ENCODE data around the gene FAM47E. TPM values are rescaled to one million over a fixed set of nuclear protein-coding genes. Genes with fewer than 3 reads are reported as not detected.

The FAM47E gene
- total and polyA plus RNA-seq, 2 of the 13 experiments (the other 11 are each of a cell fraction or from before 2014, with no cell fraction given): 0.33 to 0.66 TPM

DNA sequence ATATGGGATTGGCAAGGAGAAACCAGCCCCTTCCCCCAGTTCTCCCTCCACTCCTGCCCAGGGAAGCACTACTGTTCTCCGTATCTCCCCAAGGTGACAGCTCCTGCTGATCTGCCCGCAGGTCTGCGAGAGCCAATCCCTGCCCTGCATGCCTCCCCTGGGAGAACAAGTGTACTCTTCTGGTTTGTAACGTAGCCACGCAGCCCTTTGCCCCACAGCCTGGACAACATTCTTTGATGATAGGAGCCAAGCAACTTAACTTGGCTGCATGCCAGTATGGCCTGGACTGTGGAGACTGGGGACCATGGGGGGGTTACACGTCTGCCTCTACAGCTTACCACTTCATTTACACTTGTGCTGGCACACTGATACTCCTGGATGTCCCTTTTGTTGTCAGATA, 57.0 kb downstream of the FAM47E start (continued):
- TF ChIP-seq ARID4A (CRISPR knock-in tag; IDR thresholded peaks at IDR 0.05; ENCODE audit: borderline replicate concordance) (peak; percentile 55; the same call in 1 of the 2 replicates), JDP2 (CRISPR knock-in tag; IDR thresholded peaks at IDR 0.05; ENCODE audit: borderline replicate concordance) (no peak), TBX2 (CRISPR knock-in tag; IDR thresholded peaks at IDR 0.05; ENCODE audit: borderline replicate concordance) (no peak; the same call in 1 of the 2 replicates), TEAD3 (CRISPR knock-in tag; optimal IDR thresholded peaks at IDR 0.05; ENCODE audit: borderline replicate concordance) (peak; percentile 87), HNF1B (CRISPR knock-in tag; IDR thresholded peaks at IDR 0.05) (peak; percentile 66), MED13 (CRISPR knock-in tag; IDR thresholded peaks at IDR 0.05) (no peak), NFYC (CRISPR knock-in tag; IDR thresholded peaks at IDR 0.05) (no peak; the same call in 1 of the 2 replicates), GMEB1 (CRISPR knock-in tag; IDR thresholded peaks at IDR 0.05; ENCODE audit: borderline replicate concordance) (peak; percentile 48; the same call in 1 of the 2 replicates), ZNF737 (CRISPR knock-in tag; IDR thresholded peaks at IDR 0.05; ENCODE audit: borderline replicate concordance) (no peak), BCL6 (CRISPR knock-in tag; IDR thresholded peaks at IDR 0.05) (0 out of 2 replicates have a peak, but pooled peaks have one; percentile 32), THAP11 (CRISPR knock-in tag; IDR thresholded peaks at IDR 0.05) (0 out of 2 replicates have a peak, but pooled peaks have one; percentile 41), PRDM10 (CRISPR knock-in tag; IDR thresholded peaks at IDR 0.05; ENCODE audit: low read depth) (peak; percentile 83), ZNF430 (CRISPR knock-in tag; IDR thresholded peaks at IDR 0.05) (peak; percentile 64; the same call in 1 of the 2 replicates)
- TF ChIP-seq, protein P1, sequence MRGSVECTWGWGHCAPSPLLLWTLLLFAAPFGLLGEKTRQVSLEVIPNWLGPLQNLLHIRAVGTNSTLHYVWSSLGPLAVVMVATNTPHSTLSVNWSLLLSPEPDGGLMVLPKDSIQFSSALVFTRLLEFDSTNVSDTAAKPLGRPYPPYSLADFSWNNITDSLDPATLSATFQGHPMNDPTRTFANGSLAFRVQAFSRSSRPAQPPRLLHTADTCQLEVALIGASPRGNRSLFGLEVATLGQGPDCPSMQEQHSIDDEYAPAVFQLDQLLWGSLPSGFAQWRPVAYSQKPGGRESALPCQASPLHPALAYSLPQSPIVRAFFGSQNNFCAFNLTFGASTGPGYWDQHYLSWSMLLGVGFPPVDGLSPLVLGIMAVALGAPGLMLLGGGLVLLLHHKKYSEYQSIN (CRISPR knock-in tag; IDR thresholded peaks at IDR 0.05; ENCODE audit: borderline replicate concordance): no peak
- TF ChIP-seq, protein P2, sequence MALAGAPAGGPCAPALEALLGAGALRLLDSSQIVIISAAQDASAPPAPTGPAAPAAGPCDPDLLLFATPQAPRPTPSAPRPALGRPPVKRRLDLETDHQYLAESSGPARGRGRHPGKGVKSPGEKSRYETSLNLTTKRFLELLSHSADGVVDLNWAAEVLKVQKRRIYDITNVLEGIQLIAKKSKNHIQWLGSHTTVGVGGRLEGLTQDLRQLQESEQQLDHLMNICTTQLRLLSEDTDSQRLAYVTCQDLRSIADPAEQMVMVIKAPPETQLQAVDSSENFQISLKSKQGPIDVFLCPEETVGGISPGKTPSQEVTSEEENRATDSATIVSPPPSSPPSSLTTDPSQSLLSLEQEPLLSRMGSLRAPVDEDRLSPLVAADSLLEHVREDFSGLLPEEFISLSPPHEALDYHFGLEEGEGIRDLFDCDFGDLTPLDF (CRISPR knock-in tag; IDR thresholded peaks at IDR 0.05): no peak
